Measurements from ENCODE around the gene EDA.

GRCh38 chrX:70032792-70033191, 416.9 kb downstream of the EDA start:
- TF ChIP-seq, protein P1, sequence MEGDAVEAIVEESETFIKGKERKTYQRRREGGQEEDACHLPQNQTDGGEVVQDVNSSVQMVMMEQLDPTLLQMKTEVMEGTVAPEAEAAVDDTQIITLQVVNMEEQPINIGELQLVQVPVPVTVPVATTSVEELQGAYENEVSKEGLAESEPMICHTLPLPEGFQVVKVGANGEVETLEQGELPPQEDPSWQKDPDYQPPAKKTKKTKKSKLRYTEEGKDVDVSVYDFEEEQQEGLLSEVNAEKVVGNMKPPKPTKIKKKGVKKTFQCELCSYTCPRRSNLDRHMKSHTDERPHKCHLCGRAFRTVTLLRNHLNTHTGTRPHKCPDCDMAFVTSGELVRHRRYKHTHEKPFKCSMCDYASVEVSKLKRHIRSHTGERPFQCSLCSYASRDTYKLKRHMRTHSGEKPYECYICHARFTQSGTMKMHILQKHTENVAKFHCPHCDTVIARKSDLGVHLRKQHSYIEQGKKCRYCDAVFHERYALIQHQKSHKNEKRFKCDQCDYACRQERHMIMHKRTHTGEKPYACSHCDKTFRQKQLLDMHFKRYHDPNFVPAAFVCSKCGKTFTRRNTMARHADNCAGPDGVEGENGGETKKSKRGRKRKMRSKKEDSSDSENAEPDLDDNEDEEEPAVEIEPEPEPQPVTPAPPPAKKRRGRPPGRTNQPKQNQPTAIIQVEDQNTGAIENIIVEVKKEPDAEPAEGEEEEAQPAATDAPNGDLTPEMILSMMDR (IDR thresholded peaks at IDR 0.05), result no peak
- TF ChIP-seq POLR2A (IDR thresholded peaks at IDR 0.05), result no peak

All from thyroid gland (tissue), 4 donors.